NCI-H2227 (cell line): ENCODE results near the gene AMZ1.
A peak's percentile ranks its signal among the peaks of the same experiment; 100 is the strongest.
"Not testable (repeated sequence)": the region's sequence is repeated elsewhere in the genome, so short reads cannot be mapped to it uniquely, and the experiment has no call there.

Source experiments
- DNase-seq: peaks from one replicate; lab custom pipeline; 2025; ENCODE audit not compliant: unreplicated experiment; lab: John Stamatoyannopoulos, UW

The AMZ1 gene

DNA sequence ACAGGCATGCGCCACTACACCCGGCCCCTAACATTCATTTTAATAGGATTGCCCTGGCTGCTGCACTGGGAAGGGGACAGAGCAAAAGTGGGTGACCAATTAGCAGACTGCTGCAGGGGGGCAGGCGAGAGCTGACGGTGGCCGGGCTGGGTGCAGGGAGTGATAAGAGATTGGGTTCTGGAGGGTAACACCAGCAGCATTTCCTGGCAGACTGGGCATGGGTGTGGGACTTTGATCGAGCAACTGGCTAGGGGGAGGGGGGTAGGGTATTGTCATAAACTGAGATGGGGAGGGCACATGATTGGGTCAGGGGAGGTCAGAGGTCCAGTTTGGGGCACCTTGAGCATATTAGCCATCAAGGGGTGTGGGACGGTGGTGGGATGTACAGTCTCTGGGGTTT, 20.2 kb upstream of the AMZ1 start:
- DNase-seq = no peak

DNA sequence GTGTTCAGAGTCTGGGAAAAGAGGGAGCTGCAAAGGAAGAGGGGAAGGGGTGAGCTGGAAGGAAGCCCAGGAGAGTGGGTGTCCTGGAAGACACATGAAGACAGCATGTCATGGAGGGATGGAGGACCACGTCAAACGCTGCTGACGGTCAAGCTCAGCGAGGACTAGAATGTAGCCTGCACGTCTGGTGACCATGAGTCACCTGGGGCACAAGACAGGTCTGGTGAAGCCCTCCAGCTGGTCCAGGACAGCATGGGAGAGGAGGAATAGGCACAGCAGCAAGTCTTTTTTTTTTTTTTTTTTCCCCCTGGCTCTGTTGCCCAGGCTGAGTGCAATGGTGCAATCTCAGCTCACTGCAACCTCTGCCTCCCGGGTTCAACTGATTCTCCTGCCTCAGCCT, 19.6 kb upstream of the AMZ1 start:
- DNase-seq = no peak

DNA sequence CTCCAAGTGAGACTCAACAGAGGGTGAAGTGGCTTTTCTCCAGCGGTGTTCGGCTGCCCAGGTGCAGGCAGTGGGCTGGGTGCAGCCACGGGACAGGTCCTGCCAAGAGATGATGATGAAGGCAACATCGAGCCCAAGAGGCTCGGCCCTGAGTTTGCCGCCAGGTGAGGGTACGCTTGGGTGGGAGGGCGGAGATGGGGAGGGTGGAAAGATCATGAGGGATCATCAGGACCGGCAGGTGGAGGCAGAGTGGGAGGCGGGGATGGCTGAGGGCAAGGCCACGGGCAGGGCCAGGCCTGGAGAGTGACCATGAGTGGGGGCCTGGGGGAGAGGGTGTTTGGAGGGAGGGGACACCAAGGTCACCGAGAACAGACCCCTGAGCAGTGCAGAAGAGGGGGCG, 17.8 kb upstream of the AMZ1 start:
- no peak for DNase-seq

DNA sequence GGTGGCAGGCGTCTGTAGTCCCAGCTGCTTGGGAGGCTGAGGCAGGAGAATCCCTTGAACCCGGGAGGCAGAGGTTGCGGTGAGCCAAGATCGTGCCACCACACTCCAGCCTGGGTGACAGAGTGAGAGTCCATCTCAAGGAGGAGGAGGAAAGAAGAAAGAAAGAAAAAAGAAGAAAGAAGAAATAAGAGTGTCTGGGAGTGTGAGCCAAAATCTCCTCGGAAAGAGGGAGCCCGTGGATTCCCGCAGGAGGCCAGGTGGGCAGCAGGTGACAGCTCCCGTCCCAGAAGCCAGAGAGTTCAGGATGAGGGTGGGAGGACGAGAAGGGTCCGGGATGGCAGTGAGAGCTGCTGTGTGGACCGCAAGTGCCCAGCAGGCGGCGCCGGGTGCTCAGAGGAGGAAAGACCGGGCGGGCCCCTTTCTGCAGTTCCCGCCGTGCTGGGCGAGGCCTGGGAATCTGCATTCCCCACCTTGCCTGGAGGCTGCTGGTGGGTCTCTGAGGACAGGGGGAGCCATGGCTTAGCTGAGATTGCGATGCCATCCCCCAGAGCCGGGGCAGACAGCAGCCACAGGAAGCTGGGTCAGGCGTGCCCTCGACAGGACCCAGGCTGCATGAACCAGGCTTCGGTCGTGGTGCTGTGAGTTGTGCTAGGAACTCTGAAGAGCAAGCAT, 17.1 kb upstream of the AMZ1 start:
- DNase-seq = peak; percentile 69

DNA sequence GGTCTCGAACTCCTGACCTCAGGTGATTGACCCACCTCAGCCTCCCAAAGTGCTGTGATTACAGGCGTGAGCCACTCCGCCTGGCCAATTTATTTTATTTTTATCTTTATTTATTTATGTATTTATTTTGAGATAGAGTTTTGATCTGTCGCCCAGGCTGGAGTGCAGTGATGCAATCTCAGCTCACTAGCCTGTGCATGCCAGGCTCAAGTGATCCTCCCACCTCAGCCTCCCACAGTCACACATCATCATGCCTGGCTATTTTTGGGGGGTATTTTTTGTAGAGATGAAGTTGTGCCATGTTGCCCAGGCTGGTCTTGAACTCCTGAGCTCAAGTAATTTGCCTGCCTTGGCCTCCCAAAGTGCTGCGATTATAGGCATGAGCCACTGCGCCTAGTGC, 14.8 kb upstream of the AMZ1 start:
- DNase-seq = not testable (repeated sequence)

DNA sequence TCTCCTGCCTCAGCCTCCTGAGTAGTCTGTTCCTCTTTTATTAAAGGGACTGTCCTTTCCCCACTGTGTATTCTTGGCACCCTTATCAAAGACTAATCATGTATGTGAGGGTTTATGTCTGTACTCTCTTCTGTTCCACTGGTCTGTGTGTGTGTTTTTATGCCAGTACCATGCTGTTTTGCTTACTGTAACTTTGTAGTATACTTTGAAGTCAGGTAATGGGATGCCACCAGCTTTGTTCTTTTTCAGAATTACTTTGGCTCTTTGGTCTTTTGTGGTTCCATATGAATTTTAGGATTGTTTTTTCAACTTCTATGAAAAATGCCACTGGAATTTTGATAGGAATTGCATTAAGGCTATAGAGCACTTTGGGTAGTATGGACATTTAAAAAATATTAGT, 14.1 kb upstream of the AMZ1 start:
- no peak for DNase-seq

DNA sequence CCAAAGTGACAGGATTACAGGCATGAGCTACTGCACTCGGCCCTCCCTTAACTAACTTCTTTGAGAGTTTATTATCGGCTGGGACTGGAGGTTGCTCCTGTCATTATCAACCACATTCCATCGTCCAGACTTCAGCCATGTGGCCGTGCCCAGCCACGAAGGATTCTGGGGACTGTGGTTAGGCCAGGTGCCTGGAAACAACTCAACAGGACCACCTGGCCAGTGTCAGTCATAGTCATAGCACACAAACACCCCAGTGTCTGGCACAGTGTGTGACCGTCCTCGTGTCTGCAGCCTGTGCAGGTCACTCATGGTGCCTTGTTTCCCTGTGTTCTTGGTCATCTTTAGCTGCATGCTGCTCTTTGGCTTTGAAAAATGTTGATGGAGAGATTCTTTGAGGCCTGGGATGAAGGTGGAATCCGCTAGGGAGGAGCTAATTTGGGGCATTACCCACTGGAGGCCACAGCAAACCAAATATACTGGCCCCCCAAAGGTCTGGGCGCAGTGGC, 12.7 kb upstream of the AMZ1 start:
- DNase-seq = no peak

DNA sequence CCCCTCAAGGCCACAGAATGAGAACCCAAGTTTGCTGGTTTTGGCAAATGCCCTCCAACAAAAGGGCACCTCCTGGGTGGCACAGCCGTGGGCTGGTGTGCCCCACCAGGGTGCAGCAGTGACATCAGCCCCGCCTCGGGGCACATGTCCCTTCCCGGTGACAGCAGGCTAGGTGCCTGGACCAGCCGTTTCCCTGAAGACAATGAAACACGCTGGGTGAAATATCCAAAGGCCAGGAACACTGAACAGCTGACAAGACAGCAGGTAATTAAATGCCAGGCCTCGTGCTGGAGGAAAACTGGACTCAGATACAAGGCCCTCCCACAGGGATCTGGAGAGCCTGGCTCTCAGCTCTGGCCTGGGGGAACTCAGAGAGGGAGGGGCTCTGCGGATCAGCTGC, 11.4 kb upstream of the AMZ1 start:
- not testable (repeated sequence) for DNase-seq

DNA sequence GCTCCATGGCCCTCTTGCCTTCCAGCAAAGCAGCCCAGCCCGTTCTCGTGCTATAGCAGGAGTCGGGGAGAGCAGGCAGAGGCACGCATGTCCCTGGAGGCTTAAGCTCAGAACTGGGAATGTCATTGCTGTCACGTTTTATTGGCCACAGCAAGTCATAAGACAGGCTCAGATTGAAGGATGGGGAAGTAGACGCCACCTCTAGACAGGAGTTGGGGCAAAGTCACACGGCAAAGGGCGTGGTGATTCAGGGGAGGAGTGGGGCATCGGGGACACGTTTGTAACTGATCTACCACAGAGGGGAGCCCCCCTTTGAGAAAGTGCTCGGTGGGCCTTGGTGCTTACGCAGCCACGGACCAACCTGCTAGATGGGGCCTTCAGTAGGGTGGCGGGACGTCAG, 9.5 kb upstream of the AMZ1 start:
- not testable (repeated sequence) for DNase-seq

DNA sequence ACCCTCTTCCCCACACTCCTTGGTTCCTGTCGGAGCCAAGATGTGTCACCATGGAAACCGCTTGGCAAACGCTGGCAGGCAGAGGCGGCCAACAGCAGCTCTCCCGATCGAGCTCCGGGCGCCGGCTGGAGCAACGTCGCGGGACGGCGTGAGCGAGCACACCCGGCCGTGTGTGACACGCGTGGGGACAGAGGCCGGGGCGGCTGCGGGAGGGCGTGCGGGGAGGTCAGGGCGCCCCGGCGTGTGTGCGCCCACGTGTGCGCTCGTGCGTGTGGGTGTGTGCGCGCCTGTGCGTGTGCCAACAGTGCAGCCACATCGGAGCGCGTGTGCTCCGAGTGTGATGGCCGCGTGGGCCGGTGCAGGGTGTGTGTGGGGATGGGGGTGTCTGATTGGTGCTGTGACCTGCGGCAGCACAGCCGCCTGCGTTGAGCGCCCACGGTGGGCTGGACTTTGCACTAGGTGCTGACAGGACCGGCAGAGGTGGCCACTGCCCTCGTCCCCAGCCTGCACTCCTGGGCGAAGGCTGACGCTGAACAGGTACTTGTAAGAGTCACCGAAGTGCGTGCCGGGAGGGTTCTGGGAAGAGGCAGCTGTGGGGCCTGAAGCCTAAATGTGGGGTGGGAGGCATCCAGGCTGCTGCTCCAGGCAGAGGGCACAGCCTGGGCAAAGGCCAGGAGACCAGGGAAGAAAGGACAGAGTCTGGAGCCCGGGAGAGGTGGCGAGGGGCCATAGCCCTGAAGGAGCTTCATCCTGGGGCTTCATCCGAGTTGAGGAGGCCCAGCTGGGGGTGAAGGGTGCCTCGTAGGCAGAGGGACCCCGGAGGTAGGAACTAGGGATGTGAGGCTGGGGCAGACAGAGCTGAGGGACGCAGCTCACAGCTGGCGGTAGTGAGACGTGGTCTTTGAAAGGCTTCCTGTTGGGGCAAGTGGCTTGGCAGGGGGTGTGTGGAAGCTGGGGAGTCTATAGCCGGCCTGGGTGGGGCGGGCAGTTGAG, 8.6 kb upstream of the AMZ1 start:
- not testable (repeated sequence) for DNase-seq

DNA sequence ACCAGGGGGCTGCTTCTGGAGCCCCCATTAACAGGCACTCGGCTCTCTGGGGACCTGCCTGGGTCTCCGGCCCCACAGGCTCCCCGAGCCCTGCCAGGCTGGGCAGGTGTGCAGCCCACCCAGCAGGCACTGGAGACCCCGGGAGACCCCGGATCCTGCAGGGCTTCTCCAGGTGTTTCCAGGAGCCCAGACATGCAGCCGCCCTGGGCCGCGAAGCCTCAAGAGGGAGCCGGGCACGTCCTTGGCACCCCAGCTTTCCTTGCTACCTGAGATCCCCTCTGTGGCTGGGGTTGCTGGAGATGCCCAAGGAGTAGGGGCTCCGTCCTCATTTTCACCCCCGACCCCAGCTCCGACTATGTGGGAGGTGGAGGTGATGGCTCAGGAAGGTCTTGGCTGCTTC, 7.7 kb upstream of the AMZ1 start:
- DNase-seq = no peak

DNA sequence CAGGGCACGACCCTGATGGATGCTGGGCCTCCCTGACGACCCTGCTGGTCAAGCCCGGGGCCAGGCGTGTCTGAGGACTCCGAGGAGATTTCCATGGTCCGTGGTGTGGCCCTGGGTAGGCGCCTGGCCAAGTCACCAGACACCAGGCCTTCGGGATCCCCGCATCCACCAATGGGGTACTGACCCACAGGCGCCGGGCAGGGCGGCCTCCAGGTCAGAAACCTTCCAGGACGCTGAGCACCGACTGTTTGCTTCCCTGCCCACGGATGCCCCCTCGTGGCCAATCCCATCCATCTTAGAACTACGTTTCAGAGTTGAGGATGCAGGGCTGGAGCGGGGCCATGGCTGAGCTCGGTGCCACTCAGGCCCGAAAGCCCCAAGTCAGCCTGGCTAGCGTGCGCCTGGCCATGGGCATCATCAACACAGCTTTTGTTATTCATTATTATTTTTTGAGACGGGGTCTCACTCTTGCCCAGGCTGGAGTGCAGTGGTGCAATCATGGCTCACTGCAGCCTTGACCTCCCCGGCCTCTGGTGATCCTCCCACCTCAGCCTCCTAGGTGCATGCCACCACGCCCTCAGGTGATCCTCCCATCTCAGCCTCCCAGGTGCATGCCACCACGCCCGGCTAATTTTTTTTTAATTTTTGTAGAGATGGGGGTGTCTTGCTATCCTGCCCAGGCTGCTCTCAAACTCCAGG, 7.1 kb upstream of the AMZ1 start:
- DNase-seq = peak; percentile 29

DNA sequence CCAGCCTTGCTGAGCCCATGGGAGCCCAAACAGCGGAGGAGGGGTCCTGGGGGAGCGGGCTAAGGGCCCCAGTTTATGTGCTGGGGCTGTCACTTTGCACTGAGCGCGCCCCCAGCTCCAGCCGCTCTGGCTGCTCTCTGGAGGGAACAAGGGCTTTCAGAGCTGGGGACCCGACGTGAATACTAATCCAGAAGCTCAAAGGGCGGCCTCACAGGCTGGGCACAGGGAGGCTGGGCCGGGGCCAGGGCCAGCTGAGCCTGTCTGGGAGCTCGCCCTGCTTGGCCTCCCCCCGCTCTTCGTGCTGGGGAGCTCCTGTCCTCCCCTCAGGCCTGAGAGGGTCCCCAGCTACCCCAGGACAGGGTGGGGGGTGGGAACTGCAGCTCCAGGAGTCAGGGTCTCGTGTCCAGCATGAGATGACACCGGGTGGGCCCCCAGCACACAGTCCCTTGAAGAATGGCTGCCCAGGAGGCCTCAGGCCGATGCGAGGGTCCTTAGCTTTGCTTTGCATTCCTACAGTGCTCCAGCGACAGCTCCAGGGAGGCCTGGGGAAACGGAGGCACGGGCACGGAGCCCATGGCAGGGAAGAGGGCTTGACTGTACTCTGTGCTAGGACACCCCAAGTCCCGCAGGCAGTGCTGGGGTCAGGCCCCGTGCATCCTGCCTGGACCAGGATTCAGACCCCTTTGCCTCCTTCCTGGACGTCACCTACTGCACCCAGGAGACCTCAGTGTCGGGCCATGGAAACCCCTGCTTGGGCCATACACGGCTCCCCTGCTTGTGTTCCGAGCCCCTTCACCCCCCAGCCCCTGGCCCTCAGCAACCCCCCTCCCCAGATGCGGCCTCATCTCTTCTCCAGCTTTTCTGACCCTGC, 5.8 kb upstream of the AMZ1 start:
- DNase-seq = no peak

DNA sequence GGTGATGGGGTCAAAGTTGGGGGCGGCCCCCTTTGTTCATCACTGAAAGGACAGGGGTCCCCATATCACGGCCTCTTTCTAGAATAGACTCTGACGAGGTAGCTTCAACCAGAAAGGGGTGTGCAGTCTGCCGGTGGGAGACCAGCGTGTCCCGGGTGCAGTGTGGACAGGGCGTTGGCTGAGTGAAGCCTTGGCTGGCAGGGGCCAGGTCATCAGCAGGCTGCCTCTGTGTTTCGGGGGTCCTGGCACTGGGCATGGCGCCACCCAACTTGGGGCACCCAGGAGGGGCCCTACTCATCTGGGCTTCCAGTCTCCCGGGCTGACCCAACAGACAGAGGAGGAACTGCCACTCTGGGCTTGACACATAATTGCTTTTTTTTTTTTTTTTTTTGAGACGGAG, 3.5 kb upstream of the AMZ1 start:
- no peak for DNase-seq

DNA sequence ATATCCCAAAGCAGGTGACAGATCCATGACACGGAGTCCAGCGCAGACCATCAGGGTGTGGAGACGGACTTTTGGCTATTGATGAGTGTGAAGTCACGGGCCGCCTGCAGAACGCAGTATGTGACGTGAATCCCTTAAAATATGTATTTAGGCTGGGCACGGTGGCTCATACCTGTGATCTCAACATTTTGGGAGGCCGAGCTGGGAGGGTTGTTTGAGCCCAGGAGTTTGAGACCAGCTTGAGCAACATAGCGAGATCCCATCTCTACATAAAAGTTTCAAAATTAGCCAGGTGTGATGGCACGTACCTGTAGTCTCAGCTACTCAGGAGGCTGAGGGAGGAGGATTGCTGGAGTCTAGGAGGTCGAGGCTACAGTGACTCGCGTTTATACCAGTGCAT, 1.9 kb upstream of the AMZ1 start:
- no peak for DNase-seq

DNA sequence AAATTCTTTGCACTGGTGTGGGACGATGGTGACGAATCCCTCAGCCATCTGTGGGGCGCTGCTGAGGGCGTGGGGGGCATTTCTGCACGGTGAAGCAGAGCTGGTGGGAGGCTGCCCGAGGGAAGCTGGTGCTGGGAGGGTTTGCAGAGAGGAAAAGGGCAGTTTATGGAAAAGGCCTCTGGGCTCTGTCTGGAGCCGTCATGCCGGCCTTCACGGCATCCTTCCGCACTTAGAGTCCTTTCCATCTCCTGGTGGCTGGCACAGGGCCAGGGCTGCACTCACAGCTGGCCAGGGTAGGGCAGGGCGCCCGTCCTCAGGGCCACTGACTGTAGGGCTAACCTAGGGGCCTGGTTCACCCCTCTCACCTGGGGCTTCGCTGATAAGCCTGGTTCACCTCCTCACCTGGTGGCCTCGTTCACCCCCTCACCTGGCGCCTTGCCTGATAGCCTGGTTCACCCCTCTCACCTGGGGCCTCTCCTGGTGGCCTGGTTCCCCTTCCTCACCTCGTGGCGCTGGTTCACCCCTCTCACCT, 598 bp upstream of the AMZ1 start:
- peak; percentile 36 for DNase-seq

DNA sequence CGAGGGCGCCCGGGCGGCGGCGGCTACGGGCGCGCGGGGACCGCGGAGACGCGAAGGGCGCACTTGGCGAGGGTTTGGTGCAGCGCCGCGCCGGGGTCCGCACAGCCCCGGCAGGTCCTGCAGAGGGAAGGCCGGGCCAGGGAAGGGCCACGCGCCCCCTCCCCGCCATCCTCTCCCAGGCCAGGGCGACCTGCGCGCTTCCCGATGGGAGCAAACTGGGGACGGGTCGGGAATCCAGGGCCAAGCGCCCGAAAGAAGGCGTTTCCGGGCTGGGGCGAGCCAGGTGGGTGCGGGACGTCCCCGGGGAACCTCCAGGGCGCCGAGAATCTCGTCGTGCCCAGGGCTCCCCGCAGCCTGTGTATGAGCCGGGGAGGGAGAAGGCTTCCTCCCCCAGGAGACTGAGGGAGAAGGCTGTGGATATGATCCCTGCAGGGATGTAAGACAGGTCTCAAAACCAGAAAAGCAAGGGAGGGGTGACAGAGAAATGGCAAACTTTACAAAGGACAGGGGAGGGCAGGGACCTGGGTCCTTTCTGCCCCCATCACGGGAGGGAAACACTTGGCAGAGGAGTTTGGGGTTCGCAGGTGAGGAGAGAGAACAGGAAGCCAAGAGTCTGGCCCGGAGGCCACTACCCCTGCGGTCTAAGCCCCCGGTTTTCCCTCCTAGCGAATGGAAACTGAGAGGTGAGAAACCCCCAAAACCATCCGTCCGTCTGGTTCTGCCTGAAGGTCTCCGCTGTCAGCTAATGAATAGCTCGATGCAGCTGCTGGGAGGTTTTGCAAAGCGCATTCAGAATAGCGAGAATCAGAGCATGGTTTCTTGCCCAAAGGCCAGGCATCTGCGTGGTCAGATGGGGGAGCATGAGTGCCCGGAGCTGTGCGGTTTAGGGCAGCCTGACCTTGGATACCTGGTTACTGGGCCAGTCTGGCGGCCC, 674 bp downstream of the AMZ1 start:
- peak; percentile 11 for DNase-seq

DNA sequence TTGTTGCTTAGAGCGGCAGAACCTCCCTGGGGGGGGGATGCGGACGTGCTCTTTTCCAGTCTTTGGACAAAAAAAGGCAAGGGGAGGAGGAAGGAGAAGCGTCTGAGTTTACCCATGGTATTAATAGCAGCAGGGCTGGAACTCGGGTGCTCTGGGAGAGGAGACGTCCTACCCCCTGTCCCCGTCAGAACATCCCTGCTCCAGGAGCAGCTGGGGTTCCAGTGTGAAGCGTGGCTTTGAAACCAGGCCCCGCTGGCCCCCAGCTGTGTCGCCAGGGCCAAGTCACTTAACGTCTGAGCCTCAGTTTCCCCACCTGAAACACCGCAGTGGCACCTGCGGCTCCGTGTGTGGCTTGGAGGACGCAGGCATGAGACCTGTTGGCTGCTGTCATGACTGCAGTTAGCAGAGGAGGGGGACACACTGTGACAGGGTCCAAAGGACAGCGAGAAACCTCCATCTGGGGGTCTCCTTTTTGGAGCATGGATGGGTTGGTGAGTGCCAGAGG, 1.4 kb downstream of the AMZ1 start:
- DNase-seq = no peak
